ENCODE results near the gene USP47.

Gene USP47

DNA sequence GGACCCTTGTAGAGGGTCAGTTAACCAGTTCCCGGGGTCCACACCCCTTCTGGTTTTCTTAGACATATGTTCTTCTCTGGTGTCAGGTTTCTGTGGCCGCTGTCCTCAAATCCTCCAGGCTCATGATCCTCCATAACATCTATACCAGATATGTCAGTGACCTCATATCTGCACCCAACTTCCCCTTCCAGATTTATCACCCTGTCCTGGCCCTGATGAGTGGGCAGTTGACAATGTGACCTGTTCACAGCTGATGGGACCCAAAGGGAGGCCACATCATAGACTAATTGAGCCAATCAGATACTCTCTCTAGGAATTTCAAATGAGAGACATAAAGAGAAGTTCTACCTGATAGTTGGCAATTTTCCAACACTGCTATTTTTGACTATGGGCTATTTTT, 161.6 kb downstream of the USP47 start:
- no peak for DNase-seq (ENCODE audit: low spot score)
- in situ Hi-C loops (cut with MboI; ENCODE audit: low sequenced_read_pairs, unreplicated experiment): no loop called here

DNA sequence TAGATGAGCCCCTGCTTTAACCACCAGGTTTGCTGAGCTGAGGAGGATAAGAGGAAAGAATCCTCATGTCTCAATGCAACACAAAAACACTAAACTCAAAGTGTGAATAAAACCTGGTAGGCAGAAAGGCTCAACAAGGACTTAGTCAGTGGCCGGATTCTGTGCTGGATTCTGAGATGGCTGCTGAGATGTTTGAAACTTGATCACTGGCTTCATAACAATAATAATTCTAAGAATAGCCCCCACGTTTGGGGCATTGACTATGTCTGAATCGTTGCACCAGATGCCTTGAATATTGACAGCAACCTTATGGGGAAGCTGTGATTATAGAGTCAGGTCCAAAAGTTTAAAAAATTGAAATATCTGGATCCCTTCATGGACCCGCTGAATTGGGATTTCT, 162.0 kb downstream of the USP47 start:
- TF ChIP-seq, protein P1, sequence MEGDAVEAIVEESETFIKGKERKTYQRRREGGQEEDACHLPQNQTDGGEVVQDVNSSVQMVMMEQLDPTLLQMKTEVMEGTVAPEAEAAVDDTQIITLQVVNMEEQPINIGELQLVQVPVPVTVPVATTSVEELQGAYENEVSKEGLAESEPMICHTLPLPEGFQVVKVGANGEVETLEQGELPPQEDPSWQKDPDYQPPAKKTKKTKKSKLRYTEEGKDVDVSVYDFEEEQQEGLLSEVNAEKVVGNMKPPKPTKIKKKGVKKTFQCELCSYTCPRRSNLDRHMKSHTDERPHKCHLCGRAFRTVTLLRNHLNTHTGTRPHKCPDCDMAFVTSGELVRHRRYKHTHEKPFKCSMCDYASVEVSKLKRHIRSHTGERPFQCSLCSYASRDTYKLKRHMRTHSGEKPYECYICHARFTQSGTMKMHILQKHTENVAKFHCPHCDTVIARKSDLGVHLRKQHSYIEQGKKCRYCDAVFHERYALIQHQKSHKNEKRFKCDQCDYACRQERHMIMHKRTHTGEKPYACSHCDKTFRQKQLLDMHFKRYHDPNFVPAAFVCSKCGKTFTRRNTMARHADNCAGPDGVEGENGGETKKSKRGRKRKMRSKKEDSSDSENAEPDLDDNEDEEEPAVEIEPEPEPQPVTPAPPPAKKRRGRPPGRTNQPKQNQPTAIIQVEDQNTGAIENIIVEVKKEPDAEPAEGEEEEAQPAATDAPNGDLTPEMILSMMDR (IDR thresholded peaks at IDR 0.05; ENCODE audit: borderline replicate concordance, control extremely low read depth, extremely low read depth, insufficient read depth, missing control alignments): no peak
- in situ Hi-C loops (cut with MboI; ENCODE audit: low sequenced_read_pairs, unreplicated experiment): no loop called here
- DNase-seq (ENCODE audit: low spot score): no peak

More for the DNA sequence above, 161.6 kb downstream of the USP47 start:
- TF ChIP-seq, protein P1 (IDR thresholded peaks at IDR 0.05; ENCODE audit: borderline replicate concordance, control extremely low read depth, extremely low read depth, insufficient read depth, missing control alignments): no peak

DNA sequence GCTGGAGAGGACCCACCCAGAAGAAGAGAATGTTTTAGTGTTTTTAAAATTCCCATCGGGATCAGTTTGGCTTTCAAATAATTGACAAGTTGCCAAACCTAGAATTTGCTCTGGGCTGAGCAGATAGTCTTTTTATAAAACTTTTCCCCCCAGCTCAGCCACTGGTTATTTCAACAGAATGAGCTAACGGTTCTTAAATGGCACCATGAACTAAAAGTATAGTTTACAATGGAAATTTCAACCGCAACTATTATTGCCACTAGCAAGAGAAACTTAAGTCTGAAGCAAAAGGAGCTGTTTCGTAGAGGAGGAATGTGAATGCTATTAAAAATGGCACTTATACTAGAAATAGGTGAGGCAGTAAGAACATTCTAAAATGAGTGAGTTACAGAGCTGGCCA, 163.3 kb downstream of the USP47 start:
- DNase-seq (ENCODE audit: low spot score): no peak
- TF ChIP-seq, protein P1 (IDR thresholded peaks at IDR 0.05; ENCODE audit: borderline replicate concordance, control extremely low read depth, extremely low read depth, insufficient read depth, missing control alignments): no peak
- in situ Hi-C loops (cut with MboI; ENCODE audit: low sequenced_read_pairs, unreplicated experiment): no loop called here

DNA sequence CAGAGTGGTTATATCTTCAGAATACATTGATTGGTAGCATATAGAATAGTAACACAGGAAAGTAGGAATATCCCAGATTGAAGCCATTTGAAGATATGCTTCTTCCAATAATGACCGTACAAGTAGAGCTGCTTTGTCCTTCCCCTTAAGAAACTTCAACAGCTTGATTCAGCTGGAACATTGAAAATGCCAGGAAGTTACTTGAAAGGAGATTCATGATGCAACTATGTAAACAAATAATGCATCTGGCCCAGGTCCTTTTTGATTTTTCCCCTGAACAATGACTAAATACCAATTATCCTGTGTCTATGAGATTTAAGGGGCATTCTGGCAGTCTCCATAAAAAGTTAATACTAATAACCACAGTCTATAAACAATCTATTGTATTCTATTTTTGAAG, 163.7 kb downstream of the USP47 start:
- DNase-seq (ENCODE audit: low spot score): no peak
- in situ Hi-C loops (cut with MboI; ENCODE audit: low sequenced_read_pairs, unreplicated experiment): no loop called here
- TF ChIP-seq, protein P1 (IDR thresholded peaks at IDR 0.05; ENCODE audit: borderline replicate concordance, control extremely low read depth, extremely low read depth, insufficient read depth, missing control alignments): no peak

DNA sequence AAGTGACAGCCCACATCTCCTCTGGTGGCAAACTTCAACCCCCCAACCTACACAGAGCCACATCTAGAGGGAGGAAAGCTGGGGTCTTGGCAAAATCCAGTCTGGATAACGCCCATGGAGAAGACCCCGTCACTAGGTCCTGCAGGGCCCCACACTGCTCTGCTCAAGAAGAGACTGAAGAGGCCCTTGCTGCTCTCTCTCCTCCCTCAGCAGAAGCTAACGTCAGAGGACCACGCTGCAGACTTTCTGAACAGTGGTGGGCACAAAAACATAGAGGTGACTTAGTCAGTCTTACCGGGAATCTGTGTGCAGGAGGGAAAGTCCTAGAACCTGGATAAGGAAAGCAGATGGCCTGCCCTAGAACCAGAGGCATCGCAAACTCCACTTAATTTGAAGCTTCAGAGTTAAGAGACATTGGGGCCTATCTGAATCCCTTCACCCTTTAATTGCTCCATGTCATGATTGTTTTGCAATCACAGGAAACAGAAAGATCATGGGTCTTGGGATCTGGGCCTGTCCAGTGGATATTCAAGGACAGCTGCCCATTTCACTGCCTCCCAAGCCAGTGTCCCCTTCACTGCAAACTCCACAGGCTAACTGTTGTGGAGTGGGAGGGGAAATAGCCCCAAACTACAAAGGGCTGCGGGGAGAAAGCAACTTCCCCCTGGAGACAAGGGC, 164.9 kb downstream of the USP47 start:
- in situ Hi-C loops (cut with MboI; ENCODE audit: low sequenced_read_pairs, unreplicated experiment): no loop called here
- DNase-seq (ENCODE audit: low spot score): no peak

DNA sequence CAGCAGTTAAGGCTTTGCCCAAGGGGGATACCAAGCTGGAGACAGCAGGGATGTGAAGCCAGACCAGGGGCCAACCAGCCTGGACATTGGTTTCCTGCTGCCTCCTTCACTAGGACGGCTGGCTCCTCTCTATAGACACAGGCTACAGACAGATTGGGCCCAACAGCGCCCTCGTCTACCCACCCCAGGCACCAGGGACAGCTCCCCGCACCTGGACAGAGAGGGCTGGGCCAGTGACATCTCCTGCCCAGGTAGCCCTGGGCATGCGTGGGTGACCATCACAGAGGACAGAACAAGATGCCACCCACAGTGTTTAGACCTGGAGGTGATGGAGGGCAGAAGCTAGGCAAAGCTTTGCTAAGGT, 165.4 kb downstream of the USP47 start:
- no peak for DNase-seq (ENCODE audit: low spot score)
- TF ChIP-seq, protein P1 (IDR thresholded peaks at IDR 0.05; ENCODE audit: borderline replicate concordance, control extremely low read depth, extremely low read depth, insufficient read depth, missing control alignments): no peak
- in situ Hi-C loops (cut with MboI; ENCODE audit: low sequenced_read_pairs, unreplicated experiment): no loop called here

More for the DNA sequence above, 164.9 kb downstream of the USP47 start:
- TF ChIP-seq, protein P1 (IDR thresholded peaks at IDR 0.05; ENCODE audit: borderline replicate concordance, control extremely low read depth, extremely low read depth, insufficient read depth, missing control alignments): no peak

Data from GM13976 (cell line).